Measurements from ENCODE around the gene SRGAP3. TPM values are rescaled to one million over a fixed set of nuclear protein-coding genes. Genes with fewer than 3 reads are reported as not detected.
A peak's percentile ranks its signal among the peaks of the same experiment; 100 is the strongest.

Gene SRGAP3
- 10.0 and 12.4 TPM in 2 replicates for total RNA-seq
- 0.92 and 1.4 TPM in 2 replicates for polyA plus RNA-seq
- polyA plus RNA-seq (2012), result 0.22 and 0.29 TPM in 2 replicates
- polyA minus RNA-seq (ENCODE audit: low replicate concordance), result 0.55 and 0.93 TPM in 2 replicates

DNA sequence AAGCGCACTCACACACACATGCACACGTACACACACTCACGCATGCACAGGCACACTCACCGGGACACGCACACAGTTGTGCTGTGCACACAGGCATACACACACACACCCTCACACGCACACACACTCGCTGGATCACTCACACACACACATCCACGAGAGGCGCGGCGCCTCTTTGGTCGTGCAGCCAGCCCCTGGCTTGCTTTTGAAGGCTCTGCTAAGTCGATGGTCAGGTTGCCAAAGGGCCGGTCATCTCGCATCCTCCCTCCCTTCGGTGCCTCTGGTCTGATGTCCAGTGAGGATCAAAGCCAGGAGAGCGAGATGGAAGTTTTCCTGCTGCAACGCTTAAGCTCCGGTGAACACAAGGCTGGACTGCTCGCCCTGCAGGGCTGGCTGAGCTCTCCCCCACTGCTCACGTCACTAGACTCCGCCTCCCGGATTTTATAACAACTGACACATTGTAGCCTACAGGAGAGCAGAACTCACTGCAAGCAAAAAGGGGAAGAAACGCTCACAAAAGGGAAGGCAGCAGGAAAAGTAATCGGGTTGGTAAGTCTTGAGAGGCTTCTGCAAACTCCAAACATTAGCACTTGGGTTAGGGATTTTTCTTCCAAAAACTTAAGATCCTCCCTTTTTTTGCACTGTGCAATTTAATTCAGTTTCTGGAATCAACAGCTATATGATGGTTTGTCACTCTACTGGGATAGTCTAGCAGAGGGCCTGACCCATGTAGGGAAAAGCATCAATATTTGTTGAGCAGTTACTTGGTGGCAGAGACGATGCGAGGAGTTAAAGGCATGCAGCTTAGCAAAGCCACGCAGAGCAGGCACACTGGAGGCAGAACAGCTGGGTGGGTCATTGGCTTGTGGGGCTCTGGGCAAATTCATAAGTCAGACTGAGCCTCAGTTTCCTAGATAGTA lies at the start of gene SRGAP3:
TSS of gene SRGAP3 (minus strand) at position 374 of the 920 bp plus-strand sequence. CDS start 695 bp downstream, outside the sequence.
- peaks cover 5% of the 10 kb centered on the region for H3K27me3 ChIP-seq (ENCODE audit: control insufficient read depth, insufficient read depth, low read length)
- no peaks in the 10 kb centered on the region for H3K36me3 ChIP-seq (ENCODE audit: control insufficient read depth, insufficient read depth, low read length)
- H3K27ac ChIP-seq (ENCODE audit: insufficient read depth, low read length), result no peak within 1 kb of the TSS
- H2AFZ ChIP-seq (ENCODE audit: low read length), result peak within 1 kb of the TSS; percentile 63
- TF ChIP-seq, protein P1, sequence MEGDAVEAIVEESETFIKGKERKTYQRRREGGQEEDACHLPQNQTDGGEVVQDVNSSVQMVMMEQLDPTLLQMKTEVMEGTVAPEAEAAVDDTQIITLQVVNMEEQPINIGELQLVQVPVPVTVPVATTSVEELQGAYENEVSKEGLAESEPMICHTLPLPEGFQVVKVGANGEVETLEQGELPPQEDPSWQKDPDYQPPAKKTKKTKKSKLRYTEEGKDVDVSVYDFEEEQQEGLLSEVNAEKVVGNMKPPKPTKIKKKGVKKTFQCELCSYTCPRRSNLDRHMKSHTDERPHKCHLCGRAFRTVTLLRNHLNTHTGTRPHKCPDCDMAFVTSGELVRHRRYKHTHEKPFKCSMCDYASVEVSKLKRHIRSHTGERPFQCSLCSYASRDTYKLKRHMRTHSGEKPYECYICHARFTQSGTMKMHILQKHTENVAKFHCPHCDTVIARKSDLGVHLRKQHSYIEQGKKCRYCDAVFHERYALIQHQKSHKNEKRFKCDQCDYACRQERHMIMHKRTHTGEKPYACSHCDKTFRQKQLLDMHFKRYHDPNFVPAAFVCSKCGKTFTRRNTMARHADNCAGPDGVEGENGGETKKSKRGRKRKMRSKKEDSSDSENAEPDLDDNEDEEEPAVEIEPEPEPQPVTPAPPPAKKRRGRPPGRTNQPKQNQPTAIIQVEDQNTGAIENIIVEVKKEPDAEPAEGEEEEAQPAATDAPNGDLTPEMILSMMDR (conservative IDR thresholded peaks at IDR 0.05 in 1 of 2, IDR thresholded peaks at IDR 0.05 in 1 of 2; ENCODE audit: low read depth in 1 of 2, low read length in 2 of 2), result peak; percentile 29 to 48
- no peak for TF ChIP-seq EZH2 (IDR thresholded peaks at IDR 0.05; ENCODE audit: low read length, missing control alignments)
- peak within 1 kb of the TSS; percentile 85 for H3K4me2 ChIP-seq (ENCODE audit: extremely low read depth, insufficient read depth, low read length)
- H3K79me2 ChIP-seq (ENCODE audit: control insufficient read depth, insufficient read depth, low read length), result no peaks in the 10 kb centered on the region
- no peaks in the 10 kb centered on the region for H3K4me1 ChIP-seq (ENCODE audit: control insufficient read depth, extremely low read depth, insufficient read depth, low read length)
- H3K4me3 ChIP-seq (replicated peaks in 1 of 4; ENCODE audit: control extremely low read depth in 1 of 4, insufficient read depth in 1 of 4, low read depth in 3 of 4, low read length in 4 of 4), result peak within 1 kb of the TSS; percentile 16 to 79 (median 52)
- no peak within 1 kb of the TSS for H3K9ac ChIP-seq (ENCODE audit: insufficient read depth, low read length)
- DNase-seq (ENCODE audit: low read depth in 2 of 2), result peak; percentile 84 to 91
- H3K9me3 ChIP-seq (ENCODE audit: control insufficient read depth, insufficient read depth, low read depth, low read length), result no peaks in the 10 kb centered on the region
- H4K20me1 ChIP-seq (ENCODE audit: control insufficient read depth, extremely low read depth, insufficient read depth, low read length), result no peaks in the 10 kb centered on the region

DNA sequence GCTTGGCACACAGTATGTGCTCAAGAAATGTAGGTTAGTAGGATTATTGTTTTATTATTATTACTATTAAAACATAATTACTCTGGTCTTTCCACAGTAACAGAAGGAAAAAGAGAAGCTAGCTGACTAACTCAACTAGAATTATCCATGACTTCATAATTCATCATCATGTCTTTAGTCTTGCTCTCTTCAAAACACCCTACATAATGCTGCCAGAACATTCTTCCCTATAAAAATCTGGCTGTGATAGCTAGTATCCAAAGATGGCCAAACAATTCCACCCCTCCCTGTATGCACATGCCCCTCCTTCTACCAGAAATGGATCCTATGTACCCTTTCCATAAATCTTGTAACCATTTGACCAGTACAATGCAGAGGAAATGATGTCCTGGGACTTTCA lies 48.8 kb upstream of the SRGAP3 start:
- H3K4me1 ChIP-seq (ENCODE audit: control insufficient read depth, extremely low read depth, insufficient read depth, low read length), result no peaks in the 10 kb centered on the region
- no peak overlapping the region for H3K9ac ChIP-seq (ENCODE audit: insufficient read depth, low read length)
- no peaks in the 10 kb centered on the region for H3K36me3 ChIP-seq (ENCODE audit: control insufficient read depth, insufficient read depth, low read length)
- H3K9me3 ChIP-seq (ENCODE audit: control insufficient read depth, insufficient read depth, low read depth, low read length), result no peaks in the 10 kb centered on the region
- no peak overlapping the region for H3K4me2 ChIP-seq (ENCODE audit: extremely low read depth, insufficient read depth, low read length)
- no peak overlapping the region for H3K4me3 ChIP-seq (replicated peaks in 1 of 4; ENCODE audit: control extremely low read depth in 1 of 4, insufficient read depth in 1 of 4, low read depth in 3 of 4, low read length in 4 of 4)
- no peaks in the 10 kb centered on the region for H4K20me1 ChIP-seq (ENCODE audit: control insufficient read depth, extremely low read depth, insufficient read depth, low read length)
- peak in 1 of 2 donors; percentile 39 for DNase-seq (ENCODE audit: low read depth in 2 of 2)
- no peak overlapping the region for H3K27ac ChIP-seq (ENCODE audit: insufficient read depth, low read length)
- H2AFZ ChIP-seq (ENCODE audit: low read length), result no peak overlapping the region
- H3K79me2 ChIP-seq (ENCODE audit: control insufficient read depth, insufficient read depth, low read length), result no peaks in the 10 kb centered on the region
- no peak for TF ChIP-seq EZH2 (IDR thresholded peaks at IDR 0.05; ENCODE audit: low read length, missing control alignments)
- TF ChIP-seq, protein P1 (conservative IDR thresholded peaks at IDR 0.05 in 1 of 2, IDR thresholded peaks at IDR 0.05 in 1 of 2; ENCODE audit: low read depth in 1 of 2, low read length in 2 of 2), result no peak
- H3K27me3 ChIP-seq (ENCODE audit: control insufficient read depth, insufficient read depth, low read length), result peaks cover 4% of the 10 kb centered on the region

DNA sequence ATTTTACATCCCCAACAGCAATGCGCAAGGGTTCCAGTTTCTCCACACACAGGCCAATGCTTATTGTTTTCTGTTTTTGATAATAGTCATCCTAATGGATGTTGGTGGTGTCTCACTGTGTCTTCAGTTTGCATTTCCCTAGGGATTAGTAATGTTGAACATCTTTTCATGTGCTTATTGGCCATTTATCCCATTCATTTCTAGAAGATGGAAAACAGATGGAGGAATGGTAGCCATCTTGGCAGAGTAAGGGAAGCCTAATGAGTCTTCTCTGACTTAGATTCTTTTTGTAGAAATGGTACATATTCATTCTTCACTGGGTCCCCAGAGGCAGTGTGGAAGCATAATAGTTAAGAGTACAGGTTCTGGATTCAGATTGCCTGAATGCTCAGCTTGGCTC lies 46.8 kb upstream of the SRGAP3 start:
- Histone ChIP-seq H3K4me3 (replicated peaks in 1 of 4; ENCODE audit: control extremely low read depth in 1 of 4, insufficient read depth in 1 of 4, low read depth in 3 of 4, low read length in 4 of 4) (no peak overlapping the region), H3K9me3 (ENCODE audit: control insufficient read depth, insufficient read depth, low read depth, low read length) (no peaks in the 10 kb centered on the region), H3K27me3 (ENCODE audit: control insufficient read depth, insufficient read depth, low read length) (no peaks in the 10 kb centered on the region), H3K4me1 (ENCODE audit: control insufficient read depth, extremely low read depth, insufficient read depth, low read length) (no peaks in the 10 kb centered on the region), H3K27ac (ENCODE audit: insufficient read depth, low read length) (no peak overlapping the region), H3K4me2 (ENCODE audit: extremely low read depth, insufficient read depth, low read length) (no peak overlapping the region), H2AFZ (ENCODE audit: low read length) (no peak overlapping the region), H3K79me2 (ENCODE audit: control insufficient read depth, insufficient read depth, low read length) (no peaks in the 10 kb centered on the region), H4K20me1 (ENCODE audit: control insufficient read depth, extremely low read depth, insufficient read depth, low read length) (no peaks in the 10 kb centered on the region), H3K9ac (ENCODE audit: insufficient read depth, low read length) (no peak overlapping the region), H3K36me3 (ENCODE audit: control insufficient read depth, insufficient read depth, low read length) (no peaks in the 10 kb centered on the region)
- DNase-seq (ENCODE audit: low read depth in 2 of 2), result no peak
- no peak for TF ChIP-seq EZH2 (IDR thresholded peaks at IDR 0.05; ENCODE audit: low read length, missing control alignments)
